Measurements from ENCODE around the gene ITPR3. TPM values are rescaled to one million over a fixed set of nuclear protein-coding genes. Genes with fewer than 3 reads are reported as not detected.

ITPR3 gene
- total and polyA plus RNA-seq, 2 donors (not counting 3 experiments of a cell fraction or from before 2014, with no cell fraction given), result 28.8 to 52.2 TPM

DNA sequence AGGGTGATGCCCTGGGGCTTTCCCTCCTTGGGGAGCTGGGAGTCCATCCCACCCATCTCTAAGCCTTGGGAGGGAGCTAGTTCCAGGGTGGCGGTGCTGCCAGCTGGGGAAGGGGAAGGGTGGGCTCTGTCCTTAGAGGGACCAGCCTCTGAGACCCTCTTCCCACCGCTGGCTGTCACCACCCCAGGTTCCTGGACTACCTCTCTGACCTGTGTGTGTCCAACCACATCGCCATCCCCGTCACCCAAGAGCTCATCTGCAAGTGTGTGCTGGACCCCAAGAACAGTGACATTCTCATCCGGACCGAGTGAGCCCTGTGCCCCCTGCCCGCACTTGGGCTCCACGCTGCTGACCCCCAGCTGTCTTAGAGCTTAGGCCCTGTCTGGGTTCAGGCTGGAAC, 47.2 kb downstream of the ITPR3 start:
- peaks cover 0 to 22% of the 10 kb centered on the region in 2 experiments for H3K36me3 ChIP-seq (ENCODE audit: control insufficient read depth in 2 of 2, extremely low read depth in 1 of 2, insufficient read depth in 2 of 2, low read length in 2 of 2)
- no peaks in the 10 kb centered on the region for H3K9me3 ChIP-seq (replicated peaks; ENCODE audit: control insufficient read depth, insufficient read depth, low read length)
- FAIRE-seq (no peak), DNase-seq (ENCODE audit: low read depth, low spot score) (no peak)
- no peak overlapping the region for H3K27ac ChIP-seq (ENCODE audit: insufficient read depth, low read depth, low read length)
- ChIA-PET POLR2A (no interaction called here), CTCF (interaction anchor here (1.0 to 5.2 kb wide), 4 partner anchors 15 to 79 kb away, joined by 3 to 55 read pairs (median 10); no protein-coding TSS in a partner anchor)
- no peaks in the 10 kb centered on the region for H3K27me3 ChIP-seq (ENCODE audit: control insufficient read depth in 2 of 2, insufficient read depth in 2 of 2, low read length in 2 of 2)
- dilution Hi-C loops (cut with MboI; ENCODE audit: extremely low pct_ligation_motif_present, low sequenced_read_pairs), result no loop called here
- H3K4me3 ChIP-seq (replicated peaks in 1 of 3; ENCODE audit: insufficient read depth in 1 of 3, low read depth in 1 of 3, low read length in 3 of 3), result no peak overlapping the region
- H3K4me2 ChIP-seq (ENCODE audit: insufficient read depth, low read length), result no peak overlapping the region
- no peak overlapping the region for H3K9ac ChIP-seq (replicated peaks; ENCODE audit: extremely low read depth, insufficient read depth, low read length)
- TF ChIP-seq, protein P1, sequence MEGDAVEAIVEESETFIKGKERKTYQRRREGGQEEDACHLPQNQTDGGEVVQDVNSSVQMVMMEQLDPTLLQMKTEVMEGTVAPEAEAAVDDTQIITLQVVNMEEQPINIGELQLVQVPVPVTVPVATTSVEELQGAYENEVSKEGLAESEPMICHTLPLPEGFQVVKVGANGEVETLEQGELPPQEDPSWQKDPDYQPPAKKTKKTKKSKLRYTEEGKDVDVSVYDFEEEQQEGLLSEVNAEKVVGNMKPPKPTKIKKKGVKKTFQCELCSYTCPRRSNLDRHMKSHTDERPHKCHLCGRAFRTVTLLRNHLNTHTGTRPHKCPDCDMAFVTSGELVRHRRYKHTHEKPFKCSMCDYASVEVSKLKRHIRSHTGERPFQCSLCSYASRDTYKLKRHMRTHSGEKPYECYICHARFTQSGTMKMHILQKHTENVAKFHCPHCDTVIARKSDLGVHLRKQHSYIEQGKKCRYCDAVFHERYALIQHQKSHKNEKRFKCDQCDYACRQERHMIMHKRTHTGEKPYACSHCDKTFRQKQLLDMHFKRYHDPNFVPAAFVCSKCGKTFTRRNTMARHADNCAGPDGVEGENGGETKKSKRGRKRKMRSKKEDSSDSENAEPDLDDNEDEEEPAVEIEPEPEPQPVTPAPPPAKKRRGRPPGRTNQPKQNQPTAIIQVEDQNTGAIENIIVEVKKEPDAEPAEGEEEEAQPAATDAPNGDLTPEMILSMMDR (IDR thresholded peaks at IDR 0.05; ENCODE audit: extremely low read depth in 1 of 2, insufficient read depth in 1 of 2, low read depth in 1 of 2, low read length in 2 of 2), result no peak
- TF ChIP-seq FOS (IDR thresholded peaks at IDR 0.05; ENCODE audit: borderline replicate concordance, insufficient read depth, low read length), result no peak
- no peak for TF ChIP-seq JUN (IDR thresholded peaks at IDR 0.05; ENCODE audit: borderline replicate concordance, insufficient read depth, insufficient read length, low read depth)
- TF ChIP-seq, protein P2, sequence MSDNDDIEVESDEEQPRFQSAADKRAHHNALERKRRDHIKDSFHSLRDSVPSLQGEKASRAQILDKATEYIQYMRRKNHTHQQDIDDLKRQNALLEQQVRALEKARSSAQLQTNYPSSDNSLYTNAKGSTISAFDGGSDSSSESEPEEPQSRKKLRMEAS (IDR thresholded peaks at IDR 0.05; ENCODE audit: insufficient read depth, insufficient read length), result no peak
- no peak for TF ChIP-seq MYC (IDR thresholded peaks at IDR 0.05; ENCODE audit: low read depth, low read length)
- no peak for TF ChIP-seq EZH2 (IDR thresholded peaks at IDR 0.05; ENCODE audit: borderline replicate concordance, low read depth, low read length, severe bottlenecking)
- no peak for TF ChIP-seq POLR2A (IDR thresholded peaks at IDR 0.05; ENCODE audit: low read depth, low read length)
- no peak for TF ChIP-seq POLR2AphosphoS5 (IDR thresholded peaks at IDR 0.05; ENCODE audit: insufficient read depth, low read depth, low read length)
- TF ChIP-seq GATA2 (IDR thresholded peaks at IDR 0.05; ENCODE audit: insufficient read depth, insufficient read length, low read depth, low read length), result no peak
- intact Hi-C loops (cut with micrococcal nuclease), result no loop called here
- H2AFZ ChIP-seq (ENCODE audit: low read depth, low read length), result no peak overlapping the region
- no peaks in the 10 kb centered on the region for H4K20me1 ChIP-seq (replicated peaks; ENCODE audit: control insufficient read depth, extremely low read depth, insufficient read depth, low read length)
- no peaks in the 10 kb centered on the region for H3K79me2 ChIP-seq (ENCODE audit: control insufficient read depth, insufficient read depth, low read length)
- H3K9me1 ChIP-seq (replicated peaks; ENCODE audit: control insufficient read depth, extremely low read depth, insufficient read depth, low read length), result no peaks in the 10 kb centered on the region
- H3K4me1 ChIP-seq (ENCODE audit: control insufficient read depth, extremely low read depth, insufficient read depth, low read length), result peaks cover 7% of the 10 kb centered on the region
- no TSS peak for BruUV-seq (replicated peaks)

Measured in endothelial cell of umbilical vein (primary cell).